Glomerular endothelial cell (primary cell): ENCODE results near the gene ROR2. TPM values are rescaled to one million over a fixed set of nuclear protein-coding genes. Genes with fewer than 3 reads are reported as not detected.

Experiments
- DNase-seq: peaks from one replicate; pipeline ENCODE4 v3.0.0-alpha.2; 2011; ENCODE audit warnings: low read depth, low spot score; ENCODE audit errors: extremely low read depth
- total RNA-seq: library from RNA; depleted of rRNA; stranded (reverse); fragments of >200 nt; gene quantifications from 2 replicates; pipeline ENCODE4 v1.2.3, GENCODE V29; 2015

Gene ROR2
- total RNA-seq, 1 donor from 2014 or later = 0.12 TPM

GRCh38 chr9:91758491-91758981 lies 191.5 kb downstream of the ROR2 start:
- no peak for DNase-seq

GRCh38 chr9:91757782-91758181 lies 192.2 kb downstream of the ROR2 start:
- no peak for DNase-seq

DNA sequence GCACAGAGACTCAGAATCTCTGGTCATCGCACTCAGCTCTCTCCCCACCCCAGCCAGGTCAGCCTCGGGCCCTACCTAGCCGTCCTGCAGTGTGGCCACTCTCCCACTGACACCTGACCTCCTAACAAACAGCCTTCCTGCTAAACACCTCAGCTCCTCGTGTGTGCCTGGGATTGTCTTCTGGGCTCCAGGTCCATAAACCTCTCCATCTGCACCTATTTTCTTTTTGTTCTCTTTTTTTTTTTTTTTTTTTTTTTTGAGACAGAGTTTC lies 193.6 kb downstream of the ROR2 start:
- DNase-seq = no peak

DNA sequence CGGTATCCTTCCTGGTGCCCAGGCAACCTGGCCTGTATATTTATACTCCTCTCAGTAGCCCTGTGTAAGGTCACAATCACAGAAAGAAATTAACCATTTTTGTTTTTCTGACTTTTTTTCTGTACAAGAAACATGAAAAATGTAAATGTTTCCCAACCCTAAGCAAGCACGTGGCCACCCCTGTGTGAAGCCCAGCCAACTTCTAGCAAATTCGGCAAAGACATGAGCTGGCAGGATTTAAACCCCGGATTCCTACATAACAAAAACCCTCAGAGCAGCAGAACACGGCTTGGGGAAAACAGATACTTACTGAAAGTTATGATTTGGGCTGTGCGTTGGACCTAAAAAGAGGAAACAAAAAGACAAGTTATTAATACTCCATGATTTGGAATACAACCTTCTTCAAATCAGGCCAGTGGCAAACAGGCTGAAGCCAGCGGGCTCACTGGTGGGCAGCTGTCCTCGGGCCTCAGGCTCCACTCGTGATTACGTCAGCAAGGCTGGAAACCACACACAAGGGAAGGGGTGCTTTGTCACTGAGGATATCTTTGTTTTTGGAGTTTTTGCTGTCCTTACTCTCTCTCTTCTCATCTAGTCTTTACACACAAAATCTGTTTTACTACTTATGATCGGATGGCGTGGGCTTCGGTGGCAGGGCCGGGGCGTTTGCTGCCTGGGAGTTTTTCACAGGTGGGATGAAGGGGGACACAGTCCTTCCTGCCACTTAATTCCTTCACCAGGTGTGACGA lies 194.1 kb downstream of the ROR2 start:
- no peak for DNase-seq

DNA sequence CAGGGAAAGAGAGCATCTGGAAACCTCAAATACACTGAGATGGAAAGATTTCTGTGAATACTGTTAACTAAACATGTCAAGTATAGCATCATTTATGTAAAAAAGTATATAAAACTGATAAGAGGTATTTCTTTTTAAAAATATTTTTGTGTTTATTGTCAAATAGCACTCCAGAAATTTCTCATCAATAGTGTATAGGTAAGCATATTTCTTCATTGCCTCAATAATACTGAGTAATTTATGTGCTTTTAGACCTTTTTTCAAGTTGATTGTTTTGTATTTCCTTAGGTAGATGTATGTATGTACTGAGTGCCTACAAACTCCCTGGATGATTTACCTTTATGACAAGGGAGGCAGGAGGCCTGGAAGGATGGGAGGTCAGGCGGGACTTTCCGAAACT lies 196.3 kb downstream of the ROR2 start:
- DNase-seq = no peak

GRCh38 chr9:91751922-91752321 lies 198.1 kb downstream of the ROR2 start:
- DNase-seq = no peak

DNA sequence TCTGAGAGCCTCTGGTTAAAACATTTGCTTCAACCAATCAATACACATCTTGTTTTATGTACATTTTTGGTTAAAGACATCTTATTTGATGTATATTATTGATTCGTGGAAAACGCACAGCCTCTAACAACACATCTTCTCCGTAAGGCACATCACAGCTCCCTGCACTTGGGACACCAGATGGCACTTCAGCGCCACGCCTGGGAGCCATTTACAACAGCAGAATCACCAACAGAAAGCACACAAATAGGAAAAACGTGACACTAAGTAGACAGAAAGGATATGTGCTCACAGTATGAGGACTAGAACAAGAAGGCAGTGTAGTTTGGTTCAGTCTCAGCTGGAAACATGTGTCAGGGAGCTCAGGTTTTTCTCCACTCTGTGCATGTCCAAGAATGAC lies 199.7 kb downstream of the ROR2 start:
- DNase-seq = no peak

DNA sequence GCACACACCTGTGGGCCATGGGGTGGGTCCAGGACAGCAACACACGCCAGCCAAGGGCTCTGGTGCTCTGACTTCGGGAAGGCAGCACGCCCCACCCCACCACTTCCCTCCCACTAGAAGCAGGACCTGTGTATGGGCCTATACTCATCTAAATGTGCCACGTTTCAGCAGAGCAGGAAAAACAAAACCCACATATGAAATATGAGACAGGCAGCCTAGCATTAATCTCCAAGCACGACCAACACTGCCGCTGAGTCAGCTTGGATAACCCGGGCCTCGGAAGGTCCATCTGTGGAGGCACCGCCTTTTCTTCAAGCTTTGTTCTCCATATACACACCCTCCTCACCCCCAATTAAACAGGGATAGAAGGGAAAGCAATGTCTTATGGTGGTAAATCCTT lies 203.1 kb downstream of the ROR2 start:
- no peak for DNase-seq

DNA sequence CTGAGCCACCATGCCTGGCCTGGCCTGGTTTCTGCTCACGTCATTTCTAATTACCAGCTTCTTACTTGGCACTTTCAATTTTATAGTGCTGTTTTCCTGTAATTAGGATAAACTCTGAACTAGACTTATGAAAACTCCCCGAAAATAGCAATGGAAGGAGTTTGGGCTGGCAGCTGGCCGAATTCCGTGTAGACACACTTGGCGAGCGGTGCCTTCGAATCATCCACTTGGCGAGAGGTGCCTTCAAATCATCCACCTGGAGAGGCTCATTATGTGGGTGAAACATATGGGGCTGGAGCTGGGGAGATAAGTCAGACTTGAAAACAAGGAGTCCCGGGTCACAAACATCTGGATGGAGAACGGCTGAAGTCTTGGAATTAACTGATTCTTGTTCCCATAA lies 203.7 kb downstream of the ROR2 start:
- no peak for DNase-seq

DNA sequence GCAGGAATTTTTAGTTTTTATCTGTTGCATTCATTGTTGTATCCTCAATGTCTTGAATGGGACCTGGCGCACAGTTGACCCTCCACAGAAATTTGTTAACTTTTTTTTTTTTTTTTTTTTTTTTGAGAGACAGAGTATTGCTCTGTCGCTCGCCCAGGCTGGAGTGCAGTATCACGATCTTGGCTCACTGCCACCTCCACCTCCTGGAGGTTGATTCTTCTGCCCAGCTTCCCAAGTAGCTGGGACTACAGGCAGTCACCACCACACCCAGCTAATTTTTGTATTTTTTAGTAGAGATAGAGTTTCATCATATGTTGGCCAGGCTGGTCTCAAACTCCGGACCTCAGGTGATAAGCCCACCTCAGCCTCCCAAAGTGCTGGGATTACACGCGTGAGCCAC lies 205.9 kb downstream of the ROR2 start:
- DNase-seq = no peak

GRCh38 chr9:91741522-91741921 lies 208.5 kb downstream of the ROR2 start:
- no peak for DNase-seq

GRCh38 chr9:91740701-91741100 lies 209.3 kb downstream of the ROR2 start:
- no peak for DNase-seq

DNA sequence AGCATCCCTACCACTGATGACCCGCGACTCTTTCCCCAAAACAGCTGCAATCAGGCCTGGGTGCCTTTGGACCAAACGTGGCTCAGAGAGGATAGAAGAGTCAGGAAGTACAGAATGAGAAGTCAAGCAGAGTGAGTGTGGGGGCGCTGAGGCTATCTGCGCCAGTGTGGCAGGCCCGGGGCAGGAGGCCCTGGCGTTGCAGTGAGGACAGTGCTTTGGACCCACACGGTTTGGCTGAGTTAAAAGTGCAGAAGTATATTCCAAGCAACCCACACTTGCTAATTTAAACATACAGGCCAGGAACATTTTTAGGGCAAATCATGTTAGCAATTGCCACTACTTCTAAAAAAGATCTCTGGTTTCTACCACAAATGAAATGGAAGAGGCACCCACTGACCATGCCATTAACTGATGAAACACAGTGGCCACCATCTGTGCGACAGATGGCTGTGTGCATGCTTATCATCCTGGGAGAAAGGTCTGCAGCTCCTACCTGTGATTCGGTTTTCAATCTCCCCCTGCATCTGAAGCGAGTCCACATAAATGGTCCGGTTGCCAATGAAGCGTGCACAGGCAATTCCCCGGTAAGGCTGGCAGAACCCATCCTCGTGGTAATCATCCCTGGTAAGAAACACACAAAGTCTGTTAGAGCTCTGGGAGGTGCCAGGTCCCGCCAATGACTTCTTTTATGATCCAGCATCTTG lies 213.0 kb downstream of the ROR2 start:
- no peak for DNase-seq

DNA sequence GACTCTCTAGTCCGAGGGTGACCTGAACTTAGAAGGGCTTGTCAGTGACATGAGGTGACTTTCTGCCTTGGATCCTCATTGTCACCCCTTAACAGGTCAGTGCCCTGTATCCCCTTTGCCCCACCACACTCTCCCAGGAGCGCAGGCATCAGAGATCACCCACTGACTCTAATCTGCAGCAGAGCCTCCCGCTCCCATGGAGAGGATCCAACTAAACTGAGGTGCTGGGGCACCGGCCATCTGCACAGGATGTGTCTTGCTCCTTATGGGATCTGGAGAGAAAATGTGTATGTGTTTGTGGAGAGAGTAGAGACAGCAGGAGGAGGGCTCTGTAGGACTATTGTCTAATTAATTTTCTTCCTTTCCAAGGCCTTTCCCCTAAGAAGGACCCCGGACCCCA lies 213.7 kb downstream of the ROR2 start:
- DNase-seq = no peak

DNA sequence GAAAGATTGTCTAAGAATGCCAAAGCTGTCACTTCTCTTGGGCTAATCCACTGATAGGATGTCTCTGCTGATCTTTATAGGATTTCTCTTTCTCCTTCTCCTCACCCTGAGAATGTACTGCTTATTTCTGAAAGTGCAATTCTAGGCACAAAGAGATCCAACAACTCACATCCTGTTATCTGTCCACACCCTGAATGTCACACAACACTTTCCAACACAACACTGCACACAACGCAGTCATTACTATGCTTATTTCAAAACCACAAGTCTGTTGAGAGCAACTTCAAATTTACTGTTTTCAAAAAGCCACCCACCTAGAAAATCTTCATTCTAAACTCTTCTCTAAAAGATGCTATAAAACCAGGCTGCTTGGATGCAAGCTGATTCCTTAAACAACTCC lies 215.0 kb downstream of the ROR2 start:
- DNase-seq = no peak

GRCh38 chr9:91734371-91734981 lies 215.6 kb downstream of the ROR2 start:
- no peak for DNase-seq

DNA sequence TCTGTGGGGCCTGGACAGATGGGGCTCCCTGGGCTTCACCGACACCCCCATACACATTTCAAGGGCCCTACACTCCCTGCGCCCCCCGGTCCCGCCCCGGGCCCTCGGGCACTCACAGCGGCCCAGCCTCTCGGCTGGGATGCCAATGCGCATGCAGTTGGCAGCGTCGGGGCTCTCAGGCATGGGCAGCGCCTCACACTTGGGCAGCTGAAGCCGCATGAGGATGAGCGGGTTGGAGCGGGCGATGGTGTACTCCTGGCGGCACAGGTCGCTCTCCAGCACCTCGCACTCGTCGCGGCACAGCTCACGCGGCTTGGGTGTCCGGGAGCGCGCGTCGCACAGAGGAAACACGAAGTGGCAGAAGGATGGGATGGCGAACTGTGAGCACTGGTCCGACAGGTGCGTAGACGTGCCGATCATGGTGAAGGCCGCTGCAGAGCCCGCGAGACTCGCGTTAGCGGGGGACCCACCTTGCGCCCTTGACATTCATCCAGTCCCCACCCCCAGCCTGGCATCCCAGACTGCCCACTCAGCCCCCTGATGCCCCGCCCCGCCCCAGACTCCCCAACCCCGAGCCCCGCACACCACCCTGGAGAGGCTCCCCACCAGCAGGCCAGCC lies 216.9 kb downstream of the ROR2 start:
- DNase-seq = no peak

DNA sequence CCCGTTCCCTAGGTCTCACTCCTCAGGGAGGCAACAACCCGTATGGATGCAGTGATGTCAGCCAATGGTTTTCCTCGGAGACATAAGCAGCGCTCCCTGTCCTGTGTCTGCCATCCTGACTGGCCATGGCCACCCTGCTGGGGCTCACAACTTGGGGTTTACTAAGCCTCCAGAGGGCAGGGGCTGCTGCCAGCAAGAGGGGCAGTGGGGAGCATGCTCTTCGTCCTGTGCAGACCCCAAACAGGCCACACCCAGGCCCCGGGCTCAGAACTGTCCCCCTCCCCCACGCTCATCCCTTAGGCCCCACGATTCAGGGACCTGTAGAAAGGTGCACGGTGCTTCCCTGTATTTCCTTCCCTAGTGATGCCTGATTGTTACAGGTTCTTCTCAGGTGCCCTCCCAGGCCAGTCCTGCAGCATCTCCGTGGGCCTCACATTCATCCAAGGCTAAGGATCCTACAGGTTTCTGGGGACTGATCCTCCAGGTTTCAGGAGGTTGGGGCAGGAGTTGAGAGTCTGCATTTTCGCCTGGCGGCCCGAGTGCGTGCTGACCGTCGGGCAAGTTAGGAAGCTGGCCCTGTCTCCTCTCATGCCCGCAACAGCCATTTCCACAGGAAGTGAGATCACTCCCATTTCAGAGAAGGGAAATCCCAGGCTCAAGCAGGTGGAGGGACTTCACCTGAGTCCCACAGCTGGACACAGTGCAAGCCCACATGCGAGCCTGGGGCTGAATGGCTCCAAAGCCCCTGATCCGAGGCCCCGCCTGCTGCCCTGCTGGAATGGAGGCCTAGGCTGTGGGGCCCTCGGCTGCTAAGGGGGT lies 217.6 kb downstream of the ROR2 start:
- no peak for DNase-seq

GRCh38 chr9:91730806-91731205 lies 219.2 kb downstream of the ROR2 start:
- no peak for DNase-seq

DNA sequence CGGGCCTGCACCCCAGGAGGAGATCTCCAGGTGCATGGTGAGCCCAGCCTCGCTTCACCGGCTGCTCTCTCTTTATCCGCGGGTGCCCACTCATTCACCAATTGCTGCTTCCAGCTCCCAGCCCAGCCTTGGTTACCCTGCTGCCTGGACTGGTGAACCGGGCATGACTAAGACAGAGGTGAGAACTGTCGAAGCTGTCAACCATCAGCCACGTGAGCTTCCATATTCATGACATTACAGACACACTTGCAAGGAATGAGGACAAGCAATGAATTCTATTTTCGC lies 220.5 kb downstream of the ROR2 start:
- DNase-seq = no peak

- DNase-seq = no peak
Measured at GRCh38 chr9:91727972-91728371, 222.1 kb downstream of the ROR2 start.
